Cardiac septum (tissue), 1 donor: ENCODE data around the gene SLC22A12. TPM values are rescaled to one million over a fixed set of nuclear protein-coding genes. Genes with fewer than 3 reads are reported as not detected.

Source experiments
- DNase-seq: peaks from one replicate; pipeline ENCODE4 v3.0.0-alpha.2; 2020; ENCODE audit warnings: low spot score
- intact Hi-C: fragments of 100-400 bp; cut with DNase I; formaldehyde crosslinking; loops from one replicate; pipeline ENCODE4 v1.14.0; 2022
- total RNA-seq: library from RNA; stranded (reverse); fragmentation: NEBNext Ultra II Directional; extraction: Animal tissue kit (Norgen Biotek cat#: 25700); gene quantifications from one replicate; pipeline ENCODE4 v1.2.1, GENCODE V29; 2021
- donor health status: DM: no; HTN: no; CAD: no.

The SLC22A12 gene
- total RNA-seq, 1 donor from 2014 or later, result not detected

GRCh38 chr11:64639885-64640284, 48.9 kb downstream of the SLC22A12 start:
- intact Hi-C loops, result no loop called here

GRCh38 chr11:64641596-64642417, 50.8 kb downstream of the SLC22A12 start:
- no peak for DNase-seq
- intact Hi-C loops, result no loop called here

More at GRCh38 chr11:64639885-64640284, 48.9 kb downstream of the SLC22A12 start:
- no peak for DNase-seq

GRCh38 chr11:64642418-64642735, 51.4 kb downstream of the SLC22A12 start:
- intact Hi-C loops, result no loop called here
- no peak for DNase-seq

DNA sequence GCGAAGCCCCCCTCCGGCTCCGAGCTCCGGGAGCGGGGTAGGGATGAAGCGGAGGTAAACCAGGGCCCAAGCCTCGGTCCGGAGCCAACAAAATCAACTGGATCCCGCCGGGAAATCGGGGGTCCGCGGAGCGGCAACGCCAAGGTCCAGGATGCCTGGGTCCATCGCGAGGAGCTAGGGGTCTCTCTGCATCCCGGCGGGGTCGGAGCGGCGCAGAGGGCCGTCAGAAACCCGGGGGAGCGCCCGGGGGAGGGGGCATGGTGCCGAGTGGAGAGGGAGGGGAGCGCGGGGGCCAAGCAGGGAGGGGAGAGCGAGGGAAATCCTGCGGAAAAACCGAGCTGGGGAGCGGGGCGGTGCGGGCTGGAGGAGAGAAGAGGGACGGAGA, 51.8 kb downstream of the SLC22A12 start:
- intact Hi-C loops, result no loop called here

DNA sequence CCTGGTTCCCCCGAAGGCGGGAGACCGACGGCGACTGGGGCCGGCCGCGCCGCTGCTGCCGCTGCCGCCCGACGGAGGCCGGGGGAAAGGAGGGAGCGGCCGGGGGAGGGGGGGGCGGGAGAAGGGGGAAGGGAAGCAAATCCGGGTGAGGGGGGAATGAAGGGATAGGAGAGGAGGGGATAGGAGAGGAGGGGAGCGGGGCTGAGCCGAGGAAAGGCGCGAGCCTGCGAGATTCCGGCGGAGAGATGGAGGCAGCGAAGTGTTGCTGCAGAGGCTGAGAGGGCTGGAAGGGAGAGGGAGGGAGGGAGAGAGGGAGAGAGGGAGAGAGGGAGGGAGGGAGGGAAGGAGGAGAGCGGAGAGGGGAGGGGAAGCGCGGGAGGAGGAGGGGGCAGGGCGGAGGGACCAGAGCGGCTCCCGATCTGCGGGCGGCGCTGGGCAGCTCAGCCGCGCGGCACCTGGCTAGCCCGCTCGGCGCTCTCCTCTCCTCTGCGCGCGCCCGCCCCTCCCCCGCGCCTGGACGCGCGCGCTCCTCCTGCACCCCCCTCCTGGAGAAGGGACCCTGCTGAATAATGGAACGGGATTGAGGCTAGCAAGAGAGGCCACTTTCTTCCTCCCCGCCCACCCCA, 52.3 kb downstream of the SLC22A12 start:
- intact Hi-C loops, result no loop called here
- DNase-seq, result no peak

More for the DNA sequence above, 51.8 kb downstream of the SLC22A12 start:
- no peak for DNase-seq

DNA sequence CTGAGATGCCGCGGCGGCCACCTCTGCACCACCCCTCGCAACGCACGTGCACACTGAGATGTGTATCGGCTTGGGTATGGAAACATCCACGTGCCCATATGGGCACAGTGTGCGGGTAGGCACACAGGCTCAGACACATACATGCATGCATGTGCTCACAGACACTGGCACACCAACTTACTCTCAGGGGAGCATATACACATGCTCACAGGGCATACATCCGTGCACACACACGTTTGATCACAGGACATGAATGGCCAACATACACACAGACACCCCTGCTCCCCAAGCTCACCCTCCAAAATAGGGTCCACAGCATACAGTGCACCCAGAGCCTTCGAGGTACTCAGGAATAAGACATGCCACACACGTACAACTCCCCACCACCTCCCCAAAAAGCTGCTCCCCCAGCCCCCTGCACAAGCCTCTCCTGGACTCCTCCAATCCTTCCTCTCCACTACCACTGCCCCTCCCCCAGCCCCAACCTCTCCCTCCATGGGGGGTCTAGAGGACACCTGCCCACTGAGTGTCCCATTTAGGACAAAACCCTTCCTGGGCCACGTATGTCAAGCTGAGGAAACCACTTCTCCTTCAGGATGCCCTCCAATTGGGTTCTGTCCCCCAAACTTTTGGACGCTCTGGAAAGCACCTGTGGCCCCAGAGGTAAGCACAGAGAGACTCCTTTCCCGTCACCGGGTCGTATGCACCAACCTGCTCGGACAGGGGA, 53.1 kb downstream of the SLC22A12 start:
- no peak for DNase-seq
- intact Hi-C loops, result no loop called here

GRCh38 chr11:64644647-64645275, 53.7 kb downstream of the SLC22A12 start:
- intact Hi-C loops, result no loop called here
- DNase-seq, result no peak

DNA sequence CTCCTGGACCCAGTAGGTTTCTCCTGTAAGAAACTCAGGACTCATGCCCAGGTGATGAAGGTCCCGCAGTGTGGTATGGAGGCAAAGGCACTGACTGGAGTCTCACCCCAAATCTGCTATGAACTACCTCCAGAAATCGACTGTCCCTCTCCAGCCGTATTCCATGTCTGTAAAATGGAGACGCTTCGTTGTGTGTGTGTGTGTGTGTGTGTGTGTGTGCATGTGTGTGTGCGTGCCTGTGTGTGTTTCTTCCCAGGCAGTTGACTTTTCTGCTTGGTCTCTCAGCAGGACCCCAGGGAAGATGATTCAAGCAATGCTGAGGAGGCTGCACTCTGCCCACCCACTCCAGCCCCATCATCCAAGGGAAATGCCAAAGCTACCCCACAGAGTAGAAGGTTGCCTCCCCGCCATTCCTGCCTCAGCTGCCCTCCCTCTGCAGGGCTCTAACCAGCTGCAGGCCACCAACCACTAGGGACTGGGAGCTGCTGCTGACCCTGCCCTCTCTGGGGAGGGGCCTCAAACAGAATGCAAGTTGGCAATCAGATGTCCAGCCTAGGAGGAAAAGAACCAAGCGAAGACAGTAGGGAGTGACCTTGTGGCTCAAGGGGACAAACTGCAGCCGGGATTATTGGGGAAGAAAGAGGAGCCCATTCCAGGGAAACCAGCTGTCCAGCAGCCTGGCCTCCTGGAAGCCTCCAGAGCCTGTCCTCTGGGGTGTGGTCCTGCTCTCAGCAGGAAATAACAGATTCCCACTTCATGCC, 56.2 kb downstream of the SLC22A12 start:
- no peak for DNase-seq
- intact Hi-C loops, result no loop called here

- no peak for DNase-seq
- intact Hi-C loops, result no loop called here
Observed at GRCh38 chr11:64648551-64648950, 57.5 kb downstream of the SLC22A12 start.

DNA sequence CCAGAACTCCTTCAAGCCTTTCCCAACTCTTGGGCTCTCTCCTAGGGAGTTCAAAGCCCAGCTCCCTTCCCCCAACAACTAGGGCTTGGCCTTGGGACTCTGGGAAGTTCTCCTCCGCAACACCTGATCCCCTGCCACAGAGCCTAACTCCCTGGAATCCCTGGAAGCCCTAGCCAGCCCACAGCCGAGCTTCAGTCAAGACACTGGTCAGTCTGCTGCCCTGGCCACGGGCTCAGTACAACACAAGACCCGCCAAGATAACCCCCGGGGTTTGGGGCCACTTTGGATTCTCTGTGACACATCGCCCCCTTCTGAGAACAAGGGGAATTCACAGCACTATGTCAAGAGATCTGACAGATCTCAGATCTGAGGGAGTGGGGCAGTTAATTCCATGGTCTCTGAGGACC, 58.3 kb downstream of the SLC22A12 start:
- intact Hi-C loops, result no loop called here
- DNase-seq, result no peak

DNA sequence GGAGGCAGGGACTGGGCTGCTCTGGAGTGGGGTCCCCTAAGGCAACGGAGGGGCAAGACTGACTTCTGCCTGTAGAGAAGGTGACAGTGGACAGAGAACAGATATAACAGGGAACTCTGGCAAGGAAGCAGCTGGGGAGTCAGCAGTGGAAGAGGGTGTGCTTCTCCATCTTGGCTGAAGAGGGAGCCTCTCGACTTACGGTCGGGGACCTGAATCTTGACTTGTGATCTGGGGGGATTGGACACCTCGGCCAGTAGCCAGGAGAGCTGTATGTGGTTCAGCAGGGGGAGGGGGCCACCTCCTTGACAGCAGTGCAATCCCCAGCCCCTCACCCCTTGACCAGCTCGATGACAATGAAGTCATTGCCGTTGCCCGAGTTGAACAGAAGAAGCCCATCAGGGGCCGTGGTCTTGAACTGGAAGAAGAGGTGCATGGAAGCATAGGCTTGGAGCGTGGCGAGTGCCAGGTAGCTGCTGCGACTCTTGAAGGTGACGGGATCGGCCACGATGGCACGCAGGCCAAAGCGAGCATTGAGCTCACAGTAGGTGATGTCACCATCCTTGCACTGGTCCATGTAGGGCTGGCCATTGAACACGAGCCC, 60.0 kb downstream of the SLC22A12 start:
- no peak for DNase-seq
- intact Hi-C loops, result loop anchor here (5.0 kb wide), 1 partner anchor 199 kb away; no protein-coding TSS in a partner anchor

Other genes starting within 250 kb of the SLC22A12 start
- gene RPS6KA4, start 232.1 kb upstream of the SLC22A12 start, total RNA-seq, result 15.4 TPM
- gene SLC22A11, start 35.3 kb upstream of the SLC22A12 start, total RNA-seq, result not detected
- 3.5 TPM for gene NRXN2, start 132.0 kb downstream of the SLC22A12 start, total RNA-seq
- gene RASGRP2, start 152.9 kb downstream of the SLC22A12 start, total RNA-seq, result 30.8 TPM
- gene PYGM, start 168.8 kb downstream of the SLC22A12 start, total RNA-seq, result 42.5 TPM
- gene SF1, start 187.3 kb downstream of the SLC22A12 start, total RNA-seq, result 175 TPM
- 6.7 TPM for gene MAP4K2, start 212.0 kb downstream of the SLC22A12 start, total RNA-seq
- 8.6 TPM for gene MEN1, start 219.3 kb downstream of the SLC22A12 start, total RNA-seq